ENCODE data around the gene EEPD1. TPM values are rescaled to one million over a fixed set of nuclear protein-coding genes. Genes with fewer than 3 reads are reported as not detected.

EEPD1 gene
- polyA plus RNA-seq, 2 of the 4 experiments (the other 2 are of a cell fraction): 16.0 to 24.3 TPM

GRCh38 chr7:36272211-36272566 lies 119.1 kb downstream of the EEPD1 start:
- ATAC-seq: no peak
- H3K27ac ChIP-seq: peak overlapping the region; percentile 40 to 61; a peak in 2 of 6 replicates
- no peak for DNase-seq (ENCODE audit: low read depth in 1 of 2, low spot score in 1 of 2)
- ChIA-PET POLR2A (no interaction called here), CTCF (interaction anchor here (3.4 to 13.7 kb wide), 2 partner anchors 11 to 19 kb away, joined by 18 to 105 read pairs; no protein-coding TSS in a partner anchor)
- peaks cover 40% of the 10 kb centered on the region for H3K4me1 ChIP-seq
- no peak for FAIRE-seq
- H3K4me3 ChIP-seq: no peak overlapping the region
- WGBS (ENCODE audit: missing lambda C conversion rate): 79% methylated on average over 2 of the region's 2 CpGs
- no peaks in the 10 kb centered on the region for H3K9me3 ChIP-seq
- H3K4me2 ChIP-seq: peak overlapping the region; percentile 45; the same call in 2 of the 3 replicates
- TF ChIP-seq CTCF (IDR thresholded peaks at IDR 0.05) (no peak), SREBF2 (IDR thresholded peaks at IDR 0.05) (no peak), EP300 (IDR thresholded peaks at IDR 0.05) (no peak), FOSB (CRISPR knock-in tag; IDR thresholded peaks at IDR 0.05) (no peak), KDM1A (IDR thresholded peaks at IDR 0.05; ENCODE audit: low read depth) (no peak), RNF2 (IDR thresholded peaks at IDR 0.05; ENCODE audit: borderline replicate concordance, low read depth) (no peak), ZNF302 (CRISPR knock-in tag; IDR thresholded peaks at IDR 0.05) (no peak), TFCP2L1 (CRISPR knock-in tag; IDR thresholded peaks at IDR 0.05) (no peak), FOSL2 (IDR thresholded peaks at IDR 0.05) (no peak), FOSL2 (CRISPR knock-in tag; IDR thresholded peaks at IDR 0.05) (no peak), EHMT2 (IDR thresholded peaks at IDR 0.05; ENCODE audit: low read depth) (no peak), RCOR1 (IDR thresholded peaks at IDR 0.05; ENCODE audit: low read depth, low read length) (no peak), USF2 (IDR thresholded peaks at IDR 0.05) (no peak), NFE2L2 (conservative IDR thresholded peaks at IDR 0.05; ENCODE audit: low read length) (no peak), ATOH8 (CRISPR knock-in tag; IDR thresholded peaks at IDR 0.05; ENCODE audit: low read depth) (no peak), HEYL (CRISPR knock-in tag; IDR thresholded peaks at IDR 0.05) (no peak), ZC3H11A (IDR thresholded peaks at IDR 0.05) (no peak)

- DNase-seq (ENCODE audit: low read depth in 1 of 2, low spot score in 1 of 2): peak in 1 of 2 experiments; percentile 46
- Histone ChIP-seq H3K4me2 (peak overlapping the region; percentile 45), H3K27ac (peak overlapping the region; percentile 40 to 61; a peak in 4 of 6 replicates), H3K9me3 (no peaks in the 10 kb centered on the region), H3K4me3 (no peak overlapping the region), H3K4me1 (peaks cover 43% of the 10 kb centered on the region)
- FAIRE-seq: no peak
- 57% methylated on average over 15 of the region's 15 CpGs for WGBS (ENCODE audit: missing lambda C conversion rate)
- peak; percentile 34 to 55; a peak in 3 of 6 replicates for ATAC-seq
- TF ChIP-seq CBX8 (IDR thresholded peaks at IDR 0.05): no peak
- TF ChIP-seq NPAS2 (CRISPR knock-in tag; IDR thresholded peaks at IDR 0.05; ENCODE audit: borderline replicate concordance): no peak
- no peak for TF ChIP-seq ESRRA (IDR thresholded peaks at IDR 0.05; ENCODE audit: borderline replicate concordance, low read length)
- no peak for TF ChIP-seq MAFK (IDR thresholded peaks at IDR 0.05; ENCODE audit: partially characterized antibody)
- TF ChIP-seq RFX5 (IDR thresholded peaks at IDR 0.05): no peak
- TF ChIP-seq RNF2 (IDR thresholded peaks at IDR 0.05; ENCODE audit: borderline replicate concordance, low read depth): no peak
- TF ChIP-seq ZSCAN20 (CRISPR knock-in tag; IDR thresholded peaks at IDR 0.05): no peak
- POLR2A ChIA-PET: no interaction called here
- CTCF ChIA-PET: interaction anchor here (1.2 to 13.7 kb wide), 6 partner anchors 8 to 287 kb away, joined by 3 to 105 read pairs (median 6); no protein-coding TSS in a partner anchor
These were observed 119.7 kb downstream of the EEPD1 start for GRCh38 chr7:36272567-36273269.
